ENCODE results near the gene HS6ST1.

Gene HS6ST1

GRCh38 chr2:128327180-128327964 is 8.7 kb upstream of the HS6ST1 start:
- no peak for TF ChIP-seq CTCF (IDR thresholded peaks at IDR 0.05; ENCODE audit: control extremely low read depth, extremely low read depth, low read depth, missing control alignments)
- DNase-seq (ENCODE audit: extremely low spot score): no peak
- ChIA-PET POLR2A (no interaction called here), CTCF (no interaction called here)

GRCh38 chr2:128326346-128326745 is 7.7 kb upstream of the HS6ST1 start:
- ChIA-PET POLR2A (no interaction called here), CTCF (no interaction called here)
- no peak for TF ChIP-seq CTCF (IDR thresholded peaks at IDR 0.05; ENCODE audit: control extremely low read depth, extremely low read depth, low read depth, missing control alignments)
- no peak for DNase-seq (ENCODE audit: extremely low spot score)

GRCh38 chr2:128325611-128326181 is 7.0 kb upstream of the HS6ST1 start:
- POLR2A ChIA-PET: no interaction called here
- CTCF ChIA-PET: interaction anchor here (0.8 kb wide), 1 partner anchor 14 kb away, joined by 3 read pairs; no protein-coding TSS in a partner anchor
- no peak for TF ChIP-seq CTCF (IDR thresholded peaks at IDR 0.05; ENCODE audit: control extremely low read depth, extremely low read depth, low read depth, missing control alignments)
- DNase-seq (ENCODE audit: extremely low spot score): no peak

GRCh38 chr2:128324897-128325410 is 6.3 kb upstream of the HS6ST1 start:
- no peak for DNase-seq (ENCODE audit: extremely low spot score)
- CTCF ChIA-PET: no interaction called here
- POLR2A ChIA-PET: no interaction called here
- no peak for TF ChIP-seq CTCF (IDR thresholded peaks at IDR 0.05; ENCODE audit: control extremely low read depth, extremely low read depth, low read depth, missing control alignments)

- no peak for TF ChIP-seq CTCF (IDR thresholded peaks at IDR 0.05; ENCODE audit: control extremely low read depth, extremely low read depth, low read depth, missing control alignments)
- POLR2A ChIA-PET: no interaction called here
- DNase-seq (ENCODE audit: extremely low spot score): no peak
- CTCF ChIA-PET: no interaction called here
Measured at GRCh38 chr2:128324008-128324896, 5.6 kb upstream of the HS6ST1 start.

- CTCF ChIA-PET: no interaction called here
- POLR2A ChIA-PET: no interaction called here
- no peak for TF ChIP-seq CTCF (IDR thresholded peaks at IDR 0.05; ENCODE audit: control extremely low read depth, extremely low read depth, low read depth, missing control alignments)
- no peak for DNase-seq (ENCODE audit: extremely low spot score)
Measured at GRCh38 chr2:128323555-128323931, 4.9 kb upstream of the HS6ST1 start.
